Neural cell (in vitro differentiated cells): ENCODE data around the gene BCAR3. TPM values are rescaled to one million over a fixed set of nuclear protein-coding genes. Genes with fewer than 3 reads are reported as not detected.

Experiments used
- H2AFZ ChIP-seq: fragments of 200-600, 300-800 bp; sonication (generic), shearing (Covaris generic); 2 replicates; pipeline ENCODE4 v1.6.0; 2014; ENCODE audit warnings: low read depth, mild to moderate bottlenecking, antibody characterized with exemption, low read length, moderate library complexity
- H3F3A ChIP-seq: fragments of 200-600 bp; shearing (Covaris generic); 2 replicates; pipeline ENCODE4 v1.6.1; 2016; ENCODE audit warnings: mild to moderate bottlenecking, moderate library complexity, mixed read lengths, antibody characterized with exemption, low read length; ENCODE audit not compliant: insufficient read depth, poor library complexity, severe bottlenecking
- H3K27ac ChIP-seq: fragments of 200-600, 300-800 bp; sonication (generic), shearing (Covaris generic); 2 replicates; pipeline ENCODE4 v1.5.1; 2014; ENCODE audit warnings: mild to moderate bottlenecking, low read length, moderate library complexity
- H3K27me3 ChIP-seq: fragments of 300-800, 200-600 bp; sonication (generic), shearing (Covaris generic); 2 replicates; pipeline ENCODE4 v1.6.0; 2014; ENCODE audit warnings: mild to moderate bottlenecking, low read depth, low read length, moderate library complexity; ENCODE audit not compliant: insufficient read depth
- H3K36me3 ChIP-seq: fragments of 300-800, 200-600 bp; sonication (generic), shearing (Covaris generic); 2 replicates; pipeline ENCODE4 v1.5.1; 2014; ENCODE audit warnings: mild to moderate bottlenecking, antibody characterized with exemption, low read length, moderate library complexity; ENCODE audit not compliant: insufficient read depth
- H3K4me2 ChIP-seq: fragments of 300-800, 200-600 bp; sonication (generic), shearing (Covaris generic); 2 replicates; pipeline ENCODE4 v1.6.0; 2014; ENCODE audit warnings: mild to moderate bottlenecking, low read length
- H3K4me3 ChIP-seq: fragments of 300-800, 200-600 bp; sonication (generic), shearing (Covaris generic); 2 replicates; pipeline ENCODE4 v1.5.1; 2014; ENCODE audit warnings: mild to moderate bottlenecking, low read length, moderate library complexity
- H3K79me2 ChIP-seq: fragments of 200-600 bp; shearing (Covaris generic); replicated peaks from 2 replicates; pipeline ENCODE4 v1.6.0; 2014; ENCODE audit warnings: mild to moderate bottlenecking, low read length, moderate library complexity; ENCODE audit not compliant: insufficient read depth
- H3K9ac ChIP-seq: fragments of 300-800, 200-600 bp; sonication (generic), shearing (Covaris generic); 2 replicates; pipeline ENCODE4 v1.6.1; 2016; ENCODE audit warnings: mild to moderate bottlenecking, low read length, mixed read lengths
- H3K9me2 ChIP-seq: fragments of 200-600 bp; shearing (Covaris generic); 2 replicates; pipeline ENCODE4 v1.6.1; 2016; ENCODE audit warnings: mild to moderate bottlenecking, low read length, mixed read lengths; ENCODE audit not compliant: insufficient read depth
- H3K9me3 ChIP-seq: fragments of 200-600, 300-800 bp; sonication (generic), shearing (Covaris generic); 2 replicates; pipeline ENCODE4 v1.6.1; 2016; ENCODE audit warnings: mild to moderate bottlenecking, mixed run types, low read length, moderate library complexity, mixed read lengths
- H4K20me1 ChIP-seq: fragments of 200-600 bp; shearing (Covaris generic); 2 replicates; pipeline ENCODE4 v1.6.1; 2016; ENCODE audit warnings: mild to moderate bottlenecking, mixed run types; ENCODE audit not compliant: insufficient read depth
- EP300 ChIP-seq: fragments of 450-650 bp; conservative IDR thresholded peaks from 2 replicates; pipeline ENCODE4 v1.6.1; 2014; ENCODE audit warnings: antibody characterized with exemption, mild to moderate bottlenecking, moderate library complexity; ENCODE audit not compliant: poor library complexity, severe bottlenecking
- EZH2 ChIP-seq: fragments of 200-600, 300-800 bp; shearing (Covaris generic), sonication (generic); IDR thresholded peaks from 2 replicates; pipeline ENCODE4 v1.6.1; 2014; ENCODE audit warnings: antibody characterized with exemption, low read length, borderline replicate concordance, mild to moderate bottlenecking; ENCODE audit not compliant: insufficient read depth, poor library complexity, severe bottlenecking
- MXI1 ChIP-seq: fragments of 450-650 bp; conservative IDR thresholded peaks from 2 replicates; pipeline ENCODE4 v1.6.1; 2014; ENCODE audit warnings: antibody characterized with exemption, mild to moderate bottlenecking; ENCODE audit not compliant: poor library complexity, severe bottlenecking
- POLR2AphosphoS5 ChIP-seq: IDR thresholded peaks from 2 replicates; pipeline ENCODE4 v1.6.1; 2012
- RAD21 ChIP-seq: fragments of 450-650 bp; conservative IDR thresholded peaks from 2 replicates; pipeline ENCODE4 v1.6.1; 2014; ENCODE audit warnings: antibody characterized with exemption, mild to moderate bottlenecking, moderate library complexity
- SMC3 ChIP-seq: fragments of 450-650 bp; conservative IDR thresholded peaks from 2 replicates; pipeline ENCODE4 v1.6.1; 2014; ENCODE audit warnings: antibody characterized with exemption, mild to moderate bottlenecking, moderate library complexity; ENCODE audit not compliant: poor library complexity
- TAF1 ChIP-seq: IDR thresholded peaks from 2 replicates; pipeline ENCODE4 v1.6.1; 2012; ENCODE audit warnings: low read depth
- polyA plus RNA-seq: library from polyadenylated mRNA; depleted of rRNA; stranded (reverse); fragments of >200 nt; gene quantifications from 2 replicates; pipeline ENCODE4 v1.2.3, GENCODE V29; 2014
- TF ChIP-seq, protein P1 (sequence below): IDR thresholded peaks from 2 replicates; pipeline ENCODE4 v1.6.1; 2012; ENCODE audit warnings: borderline replicate concordance
- TF ChIP-seq, protein P2 (sequence below): fragments of 450-650 bp; IDR thresholded peaks from 2 replicates; pipeline ENCODE4 v1.5.1; 2014; ENCODE audit warnings: antibody characterized with exemption, mild to moderate bottlenecking, moderate library complexity; ENCODE audit not compliant: poor library complexity, severe bottlenecking

Gene BCAR3
- polyA plus RNA-seq, 1 donor from 2014 or later, result 2.5 TPM

DNA sequence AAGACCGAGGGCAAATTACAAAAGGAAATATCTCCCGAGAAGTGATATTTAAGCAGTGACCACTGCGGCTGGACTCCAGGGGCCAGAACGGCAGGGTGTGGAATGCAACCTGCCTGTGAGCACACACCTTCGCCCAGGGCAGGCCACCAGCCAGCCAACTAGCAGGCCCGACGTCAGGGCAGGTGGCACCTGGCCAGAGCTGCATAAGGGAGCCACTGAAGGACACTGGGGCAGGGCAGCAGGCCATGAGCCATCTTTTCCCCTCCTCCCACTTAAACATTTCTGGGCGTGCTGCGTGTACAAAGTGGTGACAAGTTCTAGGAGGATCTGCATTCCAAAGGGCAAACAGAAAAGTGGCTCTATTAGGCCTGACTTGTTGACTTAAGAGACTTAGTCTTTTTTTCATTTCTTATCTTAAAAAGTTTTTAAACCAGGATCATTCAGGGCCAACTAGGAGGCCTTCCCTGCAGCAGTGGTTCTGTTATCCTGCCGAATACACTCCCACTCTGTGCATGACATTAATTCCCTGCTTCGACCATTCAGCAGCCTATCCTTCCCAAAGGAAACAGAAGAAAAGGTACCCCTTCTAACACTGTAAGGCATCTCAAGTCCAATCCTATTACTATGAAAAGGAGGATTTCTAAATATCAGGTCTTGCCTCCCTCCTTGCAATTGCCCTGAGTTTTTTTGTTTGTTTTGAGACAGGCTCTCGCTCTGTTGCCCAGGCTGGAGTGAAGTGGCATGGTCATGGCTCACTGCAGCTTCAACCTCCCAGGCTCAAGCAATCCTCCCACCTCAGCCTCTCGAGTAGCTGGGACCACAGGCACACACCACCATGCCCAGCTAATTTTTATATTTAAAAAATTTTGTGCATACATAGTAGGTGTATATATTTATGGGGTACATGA, 96.3 kb downstream of the BCAR3 start:
- Histone ChIP-seq H3F3A (no peaks in the 10 kb centered on the region), H3K79me2 (no peaks in the 10 kb centered on the region), H3K9me3 (no peaks in the 10 kb centered on the region), H3K4me3 (no peak overlapping the region), H3K9me2 (no peaks in the 10 kb centered on the region), H2AFZ (no peak overlapping the region), H3K36me3 (no peaks in the 10 kb centered on the region), H3K9ac (no peak overlapping the region), H3K27me3 (no peaks in the 10 kb centered on the region), H3K4me2 (no peak overlapping the region), H4K20me1 (no peaks in the 10 kb centered on the region), H3K27ac (no peak overlapping the region)
- TF ChIP-seq RAD21 (no peak), EZH2 (no peak), SMC3 (no peak), MXI1 (no peak), EP300 (no peak)
- TF ChIP-seq, protein P1, sequence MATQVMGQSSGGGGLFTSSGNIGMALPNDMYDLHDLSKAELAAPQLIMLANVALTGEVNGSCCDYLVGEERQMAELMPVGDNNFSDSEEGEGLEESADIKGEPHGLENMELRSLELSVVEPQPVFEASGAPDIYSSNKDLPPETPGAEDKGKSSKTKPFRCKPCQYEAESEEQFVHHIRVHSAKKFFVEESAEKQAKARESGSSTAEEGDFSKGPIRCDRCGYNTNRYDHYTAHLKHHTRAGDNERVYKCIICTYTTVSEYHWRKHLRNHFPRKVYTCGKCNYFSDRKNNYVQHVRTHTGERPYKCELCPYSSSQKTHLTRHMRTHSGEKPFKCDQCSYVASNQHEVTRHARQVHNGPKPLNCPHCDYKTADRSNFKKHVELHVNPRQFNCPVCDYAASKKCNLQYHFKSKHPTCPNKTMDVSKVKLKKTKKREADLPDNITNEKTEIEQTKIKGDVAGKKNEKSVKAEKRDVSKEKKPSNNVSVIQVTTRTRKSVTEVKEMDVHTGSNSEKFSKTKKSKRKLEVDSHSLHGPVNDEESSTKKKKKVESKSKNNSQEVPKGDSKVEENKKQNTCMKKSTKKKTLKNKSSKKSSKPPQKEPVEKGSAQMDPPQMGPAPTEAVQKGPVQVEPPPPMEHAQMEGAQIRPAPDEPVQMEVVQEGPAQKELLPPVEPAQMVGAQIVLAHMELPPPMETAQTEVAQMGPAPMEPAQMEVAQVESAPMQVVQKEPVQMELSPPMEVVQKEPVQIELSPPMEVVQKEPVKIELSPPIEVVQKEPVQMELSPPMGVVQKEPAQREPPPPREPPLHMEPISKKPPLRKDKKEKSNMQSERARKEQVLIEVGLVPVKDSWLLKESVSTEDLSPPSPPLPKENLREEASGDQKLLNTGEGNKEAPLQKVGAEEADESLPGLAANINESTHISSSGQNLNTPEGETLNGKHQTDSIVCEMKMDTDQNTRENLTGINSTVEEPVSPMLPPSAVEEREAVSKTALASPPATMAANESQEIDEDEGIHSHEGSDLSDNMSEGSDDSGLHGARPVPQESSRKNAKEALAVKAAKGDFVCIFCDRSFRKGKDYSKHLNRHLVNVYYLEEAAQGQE, result no peak
- TF ChIP-seq, protein P2, sequence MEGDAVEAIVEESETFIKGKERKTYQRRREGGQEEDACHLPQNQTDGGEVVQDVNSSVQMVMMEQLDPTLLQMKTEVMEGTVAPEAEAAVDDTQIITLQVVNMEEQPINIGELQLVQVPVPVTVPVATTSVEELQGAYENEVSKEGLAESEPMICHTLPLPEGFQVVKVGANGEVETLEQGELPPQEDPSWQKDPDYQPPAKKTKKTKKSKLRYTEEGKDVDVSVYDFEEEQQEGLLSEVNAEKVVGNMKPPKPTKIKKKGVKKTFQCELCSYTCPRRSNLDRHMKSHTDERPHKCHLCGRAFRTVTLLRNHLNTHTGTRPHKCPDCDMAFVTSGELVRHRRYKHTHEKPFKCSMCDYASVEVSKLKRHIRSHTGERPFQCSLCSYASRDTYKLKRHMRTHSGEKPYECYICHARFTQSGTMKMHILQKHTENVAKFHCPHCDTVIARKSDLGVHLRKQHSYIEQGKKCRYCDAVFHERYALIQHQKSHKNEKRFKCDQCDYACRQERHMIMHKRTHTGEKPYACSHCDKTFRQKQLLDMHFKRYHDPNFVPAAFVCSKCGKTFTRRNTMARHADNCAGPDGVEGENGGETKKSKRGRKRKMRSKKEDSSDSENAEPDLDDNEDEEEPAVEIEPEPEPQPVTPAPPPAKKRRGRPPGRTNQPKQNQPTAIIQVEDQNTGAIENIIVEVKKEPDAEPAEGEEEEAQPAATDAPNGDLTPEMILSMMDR, result no peak

DNA sequence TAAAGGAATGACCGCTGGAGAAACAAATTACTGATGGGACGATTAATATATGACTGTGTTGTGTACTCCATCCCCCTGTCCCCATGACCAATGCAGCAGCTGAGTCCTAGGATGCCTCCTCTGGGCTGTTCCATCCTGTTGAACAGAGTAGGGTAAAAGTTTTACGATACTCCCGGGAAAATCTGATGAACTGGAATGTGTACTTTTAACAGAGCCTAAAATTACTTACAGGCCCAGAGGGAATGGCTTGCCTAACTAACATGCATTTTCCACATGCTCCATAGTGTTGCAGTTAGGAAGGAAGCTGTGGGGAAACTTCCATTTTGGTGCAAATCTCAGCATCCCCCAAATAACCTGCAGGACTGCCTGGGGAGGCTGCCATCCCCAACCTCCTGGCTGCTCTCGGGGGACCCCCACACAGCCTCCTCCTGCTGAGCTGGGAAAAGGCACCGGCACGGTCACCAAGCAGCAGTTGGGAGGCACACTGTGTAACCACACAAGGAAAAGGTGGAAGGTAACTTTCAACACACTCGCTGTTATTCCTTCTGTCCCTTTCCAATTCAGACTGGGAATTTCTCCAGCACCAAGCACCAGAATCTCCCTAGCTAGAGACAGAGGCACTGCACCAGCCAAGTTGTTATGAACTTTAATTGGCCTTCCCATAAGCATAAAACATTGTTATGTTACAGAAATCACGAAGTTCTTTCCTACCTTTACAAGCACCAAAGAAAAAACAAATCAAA, 97.2 kb downstream of the BCAR3 start:
- Histone ChIP-seq H3K79me2 (no peaks in the 10 kb centered on the region), H3K27me3 (no peaks in the 10 kb centered on the region), H3K36me3 (no peaks in the 10 kb centered on the region), H3K27ac (no peak overlapping the region), H3K9me3 (no peaks in the 10 kb centered on the region), H3K9ac (no peak overlapping the region), H2AFZ (no peak overlapping the region), H3K9me2 (no peaks in the 10 kb centered on the region), H3F3A (no peaks in the 10 kb centered on the region), H3K4me2 (no peak overlapping the region), H3K4me3 (no peak overlapping the region), H4K20me1 (no peaks in the 10 kb centered on the region)
- TF ChIP-seq POLR2AphosphoS5 (no peak), SMC3 (no peak), EP300 (no peak), TAF1 (no peak), EZH2 (no peak), MXI1 (no peak), RAD21 (no peak)
- TF ChIP-seq, protein P2, result no peak
- TF ChIP-seq, protein P1, result no peak
